Endothelial cell of umbilical vein (primary cell): Measurements from ENCODE around the gene CDKN1C. TPM values are rescaled to one million over a fixed set of nuclear protein-coding genes. Genes with fewer than 3 reads are reported as not detected.

Source experiments
- BruUV-seq: library from RNA; stranded (reverse); fragments of 400-500 nt; replicated peaks from 2 replicates; lab custom pipeline; 2021; lab: Mats Ljungman, UMichigan
- CTCF ChIA-PET: fragments of 300-600, 350-600 bp; sonication (Branson Sonifier 250); formaldehyde crosslinking; loops from one replicate; lab custom pipeline; 2021; ENCODE audit warnings: antibody characterized with exemption, inconsistent platforms; lab: Charles Lee
- POLR2A ChIA-PET: fragments of 300-600, 350-600 bp; sonication (Branson Sonifier 250); formaldehyde crosslinking; loops from one replicate; lab custom pipeline; 2021; ENCODE audit warnings: antibody characterized with exemption, inconsistent platforms; lab: Charles Lee
- DNase-seq: peaks from one replicate; pipeline ENCODE4 v3.0.0-alpha.2; 2011; ENCODE audit warnings: low read depth, low spot score
- FAIRE-seq: peaks from 2 replicates; lab custom pipeline; 2011; peaks lifted over from hg19 to GRCh38; lab: Jason Lieb, UNC
- H2AFZ ChIP-seq: 2 replicates; pipeline ENCODE4 v1.6.0; 2012; ENCODE audit warnings: low read depth, low read length, control low read depth, inconsistent platforms
- H3K27ac ChIP-seq: 2 replicates; pipeline ENCODE4 v1.5.1; 2011; ENCODE audit warnings: low read depth, mild to moderate bottlenecking, control low read depth, low read length, moderate library complexity; ENCODE audit not compliant: insufficient read depth
- H3K27me3 ChIP-seq, 2 experiments: 2 replicates each; pipeline versions ENCODE4 v1.6.0 to v1.6.1; 2011; ENCODE audit warnings: low read length in 2 of 2, mixed read lengths in 1 of 2; ENCODE audit not compliant: control insufficient read depth in 2 of 2, insufficient read depth in 2 of 2
- H3K36me3 ChIP-seq, 2 experiments: 2 replicates in 1 of 2; 3 replicates in 1 of 2; pipeline ENCODE4 v1.5.1; 2011; ENCODE audit warnings: low read length in 2 of 2, mild to moderate bottlenecking in 1 of 2, moderate library complexity in 1 of 2; ENCODE audit not compliant: control insufficient read depth in 2 of 2, insufficient read depth in 2 of 2; ENCODE audit errors: extremely low read depth in 1 of 2
- H3K4me1 ChIP-seq: 3 replicates; pipeline ENCODE4 v1.5.1; 2011; ENCODE audit warnings: mild to moderate bottlenecking, low read length; ENCODE audit not compliant: control insufficient read depth, insufficient read depth; ENCODE audit errors: extremely low read depth
- H3K4me2 ChIP-seq: 2 replicates; pipeline ENCODE4 v1.6.1; 2011; ENCODE audit warnings: low read length, control low read depth, mixed read lengths; ENCODE audit not compliant: insufficient read depth
- H3K4me3 ChIP-seq, 3 experiments: fragments of 200-600 bp in 1 of 3; sonication (generic), shearing (Covaris generic) in 1 of 3; replicated peaks in 1 of 3; 2 replicates each; pipeline ENCODE4 v1.5.1; 2011 to 2016; ENCODE audit warnings: control low read depth in 3 of 3, low read length in 3 of 3, mild to moderate bottlenecking in 2 of 3, inconsistent platforms in 1 of 3, low read depth in 1 of 3, moderate library complexity in 1 of 3; ENCODE audit not compliant: insufficient read depth in 1 of 3
- H3K79me2 ChIP-seq: 2 replicates; pipeline ENCODE4 v1.6.0; 2012; ENCODE audit warnings: low read length, inconsistent platforms; ENCODE audit not compliant: control insufficient read depth, insufficient read depth
- H3K9ac ChIP-seq: replicated peaks from 2 replicates; pipeline ENCODE3; 2011; ENCODE audit warnings: low read length, control low read depth; ENCODE audit not compliant: insufficient read depth; ENCODE audit errors: extremely low read depth
- H3K9me1 ChIP-seq: replicated peaks from 3 replicates; pipeline ENCODE4 v1.6.0; 2011; ENCODE audit warnings: mild to moderate bottlenecking, low read length; ENCODE audit not compliant: control insufficient read depth, insufficient read depth; ENCODE audit errors: extremely low read depth
- H3K9me3 ChIP-seq: replicated peaks from 2 replicates; pipeline ENCODE4 v1.5.1; 2012; ENCODE audit warnings: low read length, inconsistent platforms; ENCODE audit not compliant: control insufficient read depth, insufficient read depth
- H4K20me1 ChIP-seq: replicated peaks from 2 replicates; pipeline ENCODE3; 2011; ENCODE audit warnings: mild to moderate bottlenecking, low read length; ENCODE audit not compliant: control insufficient read depth, insufficient read depth; ENCODE audit errors: extremely low read depth
- CTCF ChIP-seq, 2 donors: IDR thresholded peaks; 1 replicate in 1 of 2; 2 replicates in 1 of 2; pipeline ENCODE4 v1.5.1; 2011; ENCODE audit warnings: low read length in 2 of 2, mild to moderate bottlenecking in 2 of 2, moderate library complexity in 2 of 2, control low read depth in 1 of 2, inconsistent platforms in 1 of 2, low read depth in 1 of 2; ENCODE audit not compliant: insufficient read depth in 1 of 2; ENCODE audit errors: extremely low read depth in 1 of 2
- EZH2 ChIP-seq: IDR thresholded peaks from 2 replicates; pipeline ENCODE4 v1.6.1; 2012; ENCODE audit warnings: borderline replicate concordance, low read depth, mild to moderate bottlenecking, moderate library complexity, low read length, inconsistent platforms; ENCODE audit not compliant: severe bottlenecking
- GATA2 ChIP-seq: IDR thresholded peaks from 2 replicates; pipeline ENCODE4 v1.7.0; 2011; ENCODE audit warnings: low read depth, mild to moderate bottlenecking, moderate library complexity, mixed read lengths, low read length; ENCODE audit not compliant: insufficient read length, insufficient read depth
- JUN ChIP-seq: IDR thresholded peaks from 2 replicates; pipeline ENCODE4 v1.6.1; 2011; ENCODE audit warnings: borderline replicate concordance, low read depth; ENCODE audit not compliant: insufficient read length, insufficient read depth
- MAX ChIP-seq: IDR thresholded peaks from 2 replicates; pipeline ENCODE4 v1.6.1; 2011; ENCODE audit not compliant: insufficient read depth, insufficient read length
- MYC ChIP-seq: IDR thresholded peaks from one replicate; pipeline ENCODE4 v1.6.1; 2011; ENCODE audit warnings: mild to moderate bottlenecking, low read depth, low read length
- POLR2A ChIP-seq: IDR thresholded peaks from 2 replicates; pipeline ENCODE4 v1.6.1; 2012; ENCODE audit warnings: low read depth, mild to moderate bottlenecking, control low read depth, low read length
- POLR2AphosphoS5 ChIP-seq: IDR thresholded peaks from 2 replicates; pipeline ENCODE4 v1.6.1; 2012; ENCODE audit warnings: low read depth, mild to moderate bottlenecking, control low read depth, low read length, moderate library complexity; ENCODE audit not compliant: insufficient read depth
- dilution Hi-C: fragments of 300-500 bp; cut with MboI; formaldehyde crosslinking; loops from one replicate; pipeline ENCODE4 v1.15.0; 2019; ENCODE audit warnings: low sequenced_read_pairs; ENCODE audit not compliant: extremely low pct_ligation_motif_present
- intact Hi-C: fragments of 100-400 bp; cut with micrococcal nuclease; formaldehyde crosslinking; loops from one replicate; pipeline ENCODE4 v1.10.0; 2022
- polyA plus RNA-seq, 4 experiments: library from polyadenylated mRNA; depleted of rRNA in 3 of 4; stranded (reverse) in 3 of 4; unstranded in 1 of 4; fragments of >200 nt; gene quantifications; 2 replicates each; pipeline versions ENCODE4 v1.2.1 to v1.2.3, GENCODE V29; 2011 to 2012; ENCODE audit warnings: missing spikeins in 1 of 4
- total RNA-seq: library from RNA; stranded (reverse); gene quantifications from 2 replicates; pipeline ENCODE4 v1.2.3, GENCODE V29; 2021

The CDKN1C gene
- total and polyA plus RNA-seq, 2 donors (not counting 3 experiments of a cell fraction or from before 2014, with no cell fraction given), result 4.1 to 9.0 TPM

GRCh38 chr11:2848497-2848896 lies 37.1 kb downstream of the CDKN1C start:
- Histone ChIP-seq H3K27me3 (no peaks in the 10 kb centered on the region), H3K9me1 (no peaks in the 10 kb centered on the region), H3K27ac (no peak overlapping the region), H2AFZ (no peak overlapping the region), H3K4me3 (no peak overlapping the region), H3K36me3 (no peaks in the 10 kb centered on the region), H3K9me3 (no peaks in the 10 kb centered on the region), H4K20me1 (no peaks in the 10 kb centered on the region), H3K9ac (no peak overlapping the region), H3K4me1 (no peaks in the 10 kb centered on the region), H3K4me2 (no peak overlapping the region), H3K79me2 (no peaks in the 10 kb centered on the region)
- ChIA-PET CTCF (no interaction called here), POLR2A (no interaction called here)
- no peak for TF ChIP-seq GATA2
- TF ChIP-seq POLR2AphosphoS5, result no peak
- no peak for TF ChIP-seq POLR2A
- TF ChIP-seq EZH2, result no peak
- no peak for TF ChIP-seq MAX
- no peak for TF ChIP-seq MYC
- intact Hi-C loops, result no loop called here
- BruUV-seq, result no TSS peak
- DNase-seq (no peak), FAIRE-seq (no peak)
- dilution Hi-C loops, result no loop called here

- Histone ChIP-seq H4K20me1 (no peaks in the 10 kb centered on the region), H3K4me2 (no peak overlapping the region), H3K4me1 (no peaks in the 10 kb centered on the region), H3K9me1 (no peaks in the 10 kb centered on the region), H3K27me3 (no peaks in the 10 kb centered on the region), H2AFZ (no peak overlapping the region), H3K9me3 (no peaks in the 10 kb centered on the region), H3K27ac (no peak overlapping the region), H3K9ac (no peak overlapping the region), H3K36me3 (no peaks in the 10 kb centered on the region), H3K4me3 (no peak overlapping the region), H3K79me2 (no peaks in the 10 kb centered on the region)
- TF ChIP-seq POLR2AphosphoS5 (no peak), JUN (no peak), POLR2A (no peak), GATA2 (no peak), MAX (no peak), CTCF (IDR thresholded peaks at IDR 0.05; ENCODE audit: extremely low read depth in 1 of 2, insufficient read depth in 1 of 2, low read depth in 1 of 2, low read length in 2 of 2) (no peak)
- dilution Hi-C loops, result no loop called here
- intact Hi-C loops, result no loop called here
- DNase-seq, result no peak
- no TSS peak for BruUV-seq
- CTCF ChIA-PET, result no interaction called here
- POLR2A ChIA-PET, result no interaction called here
- FAIRE-seq, result no peak
Observed at GRCh38 chr11:2847561-2847960, 38.0 kb downstream of the CDKN1C start.
